Hypothalamus (tissue), 51 donors: ENCODE measurements around the gene ZC3H7B.

ENCODE experiments used
- DNase-seq, 51 donors: peaks; one replicate each; lab custom pipeline; 2025; lab: John Stamatoyannopoulos, UW

ZC3H7B gene

GRCh38 chr22:41320416-41321240, 19.3 kb downstream of the ZC3H7B start:
- DNase-seq = no peak

GRCh38 chr22:41324821-41325528, 23.6 kb downstream of the ZC3H7B start:
- DNase-seq = no peak

- DNase-seq = peak in 32 of 51 donors; percentile 10 to 72 (median 44)
Measured at GRCh38 chr22:41327124-41327523, 25.8 kb downstream of the ZC3H7B start.

DNA sequence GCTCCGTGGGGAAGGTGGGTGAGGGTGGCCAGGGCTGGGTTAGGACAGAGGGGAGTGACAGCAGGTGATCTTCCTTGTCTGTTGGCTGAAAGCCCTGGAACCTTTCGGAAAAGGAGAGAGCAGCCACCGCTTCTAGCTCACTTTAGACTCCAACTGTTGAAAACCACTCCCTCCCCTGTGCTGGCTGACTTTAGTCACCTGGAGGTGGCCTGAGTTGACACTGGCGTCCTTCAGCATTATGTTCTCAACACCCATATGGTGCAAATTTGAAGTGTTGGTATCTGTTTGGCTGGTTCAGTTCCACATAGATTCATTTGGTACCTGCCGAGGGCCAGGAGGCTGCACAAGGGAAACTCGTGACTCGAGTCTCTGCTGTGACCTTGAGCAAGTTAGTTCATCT, 28.8 kb downstream of the ZC3H7B start:
- DNase-seq = no peak

DNA sequence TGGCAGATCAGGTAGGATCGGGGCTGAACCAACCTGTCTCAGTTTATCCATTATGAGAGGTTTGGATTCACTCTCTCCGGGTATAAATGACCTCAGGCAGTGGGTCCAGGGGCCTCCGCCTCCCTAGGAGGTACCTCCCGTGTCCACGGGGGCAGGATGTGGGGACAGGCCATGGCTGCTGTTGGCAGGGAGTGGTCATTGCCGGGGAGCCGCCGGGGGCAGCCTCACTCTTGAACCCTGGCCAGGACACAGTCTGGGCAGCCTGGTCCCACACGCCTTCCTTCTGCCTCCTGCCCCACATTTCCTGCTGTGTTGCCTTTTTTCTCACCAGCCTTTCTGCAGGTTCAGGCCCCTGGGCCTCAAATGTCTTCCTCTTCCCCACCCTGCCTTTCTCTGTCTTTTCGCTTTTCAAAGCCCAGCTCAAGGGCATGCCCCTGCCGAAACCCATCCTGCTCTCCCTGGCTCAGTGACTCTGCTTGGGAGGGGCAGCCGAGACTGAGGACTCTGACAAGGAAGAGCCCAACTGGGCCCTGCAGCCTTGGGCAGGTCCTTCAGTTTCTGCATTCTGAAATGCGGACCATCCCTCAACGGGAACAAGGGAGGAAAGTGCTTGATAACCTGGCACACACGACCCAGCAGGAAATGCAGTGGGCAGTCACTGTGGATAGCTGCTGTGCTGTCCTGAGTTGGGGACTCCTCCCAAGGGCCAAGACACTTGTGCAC, 31.1 kb downstream of the ZC3H7B start:
- DNase-seq = no peak

GRCh38 chr22:41333806-41334205, 32.5 kb downstream of the ZC3H7B start:
- no peak for DNase-seq

DNA sequence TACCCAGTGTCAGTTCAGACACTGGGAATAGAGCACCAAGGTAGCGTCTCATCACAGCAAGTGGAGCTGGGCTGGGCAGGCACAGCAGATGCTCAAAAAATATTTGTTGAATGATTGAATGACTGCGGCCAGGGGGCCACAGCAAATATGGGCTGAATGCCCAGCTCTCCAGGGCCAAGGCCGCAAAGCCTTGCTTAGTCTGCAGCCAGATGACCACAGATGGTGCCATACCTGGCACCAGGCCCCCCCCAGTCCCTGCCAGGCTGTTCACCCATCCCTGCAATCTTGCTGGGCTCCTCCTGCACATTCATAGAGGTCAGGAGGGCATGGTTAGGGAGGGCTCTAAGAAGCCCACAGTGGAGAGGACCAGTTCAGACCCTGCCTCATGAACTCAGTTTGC, 32.9 kb downstream of the ZC3H7B start:
- no peak for DNase-seq

GRCh38 chr22:41334951-41335635, 33.8 kb downstream of the ZC3H7B start:
- no peak for DNase-seq

- no peak for DNase-seq
Measured at GRCh38 chr22:41338614-41339212, 37.4 kb downstream of the ZC3H7B start.

DNA sequence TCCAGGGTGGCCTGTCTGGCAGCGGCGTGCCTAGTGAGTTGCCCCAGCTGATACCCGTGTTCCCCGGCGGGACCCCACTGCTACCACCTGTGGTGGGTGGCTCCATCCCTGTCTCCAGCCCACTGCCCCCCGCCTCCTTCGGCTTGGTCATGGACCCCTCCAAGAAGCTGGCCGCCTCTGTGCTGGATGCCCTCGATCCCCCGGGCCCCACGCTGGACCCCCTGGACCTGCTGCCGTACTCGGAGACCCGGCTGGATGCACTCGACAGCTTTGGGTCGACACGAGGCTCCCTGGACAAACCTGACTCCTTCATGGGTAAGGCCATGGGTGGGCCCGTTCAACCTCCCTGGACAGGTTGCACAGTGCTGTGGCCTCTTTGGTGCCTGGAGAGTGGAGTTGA, 38.5 kb downstream of the ZC3H7B start:
- no peak for DNase-seq

GRCh38 chr22:41340357-41340756, 39.0 kb downstream of the ZC3H7B start:
- no peak for DNase-seq

DNA sequence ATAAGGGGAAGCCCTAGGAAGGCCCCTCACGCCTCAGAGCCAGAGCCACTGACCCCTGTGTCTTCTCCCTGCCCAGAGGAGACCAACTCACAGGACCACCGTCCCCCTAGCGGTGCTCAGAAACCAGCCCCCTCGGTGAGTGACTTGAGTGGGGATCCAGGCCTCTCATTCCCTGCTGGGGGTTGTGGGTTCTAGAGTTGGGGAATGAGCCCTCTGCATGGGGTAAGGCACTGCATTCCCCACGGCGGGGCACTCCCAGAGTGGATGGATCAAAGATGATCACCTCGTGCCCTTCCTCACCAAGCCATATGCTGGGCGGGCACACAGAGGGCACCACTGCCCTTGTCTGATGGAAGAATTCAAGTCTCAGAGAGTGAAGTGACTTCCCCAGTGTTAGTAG, 39.7 kb downstream of the ZC3H7B start:
- no peak for DNase-seq

DNA sequence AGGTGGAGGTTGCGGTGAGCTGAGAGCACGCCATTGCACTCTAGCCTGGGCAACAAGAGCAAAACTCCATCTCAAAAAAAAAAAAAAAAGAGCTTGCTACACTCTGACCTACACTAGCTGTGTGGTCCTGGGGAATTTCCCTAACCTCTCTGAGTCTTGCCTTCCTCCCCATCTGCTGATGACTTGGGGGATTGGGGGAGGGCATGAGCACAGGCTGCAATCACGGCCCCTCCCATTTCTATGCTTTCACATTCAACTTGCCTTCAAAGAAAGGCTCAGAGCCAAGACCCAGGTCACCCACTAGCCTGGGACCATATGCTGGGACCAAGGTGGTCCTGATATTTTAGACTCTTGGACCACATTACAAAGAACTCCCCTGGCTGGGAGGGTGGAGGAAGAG, 40.7 kb downstream of the ZC3H7B start:
- DNase-seq = no peak

DNA sequence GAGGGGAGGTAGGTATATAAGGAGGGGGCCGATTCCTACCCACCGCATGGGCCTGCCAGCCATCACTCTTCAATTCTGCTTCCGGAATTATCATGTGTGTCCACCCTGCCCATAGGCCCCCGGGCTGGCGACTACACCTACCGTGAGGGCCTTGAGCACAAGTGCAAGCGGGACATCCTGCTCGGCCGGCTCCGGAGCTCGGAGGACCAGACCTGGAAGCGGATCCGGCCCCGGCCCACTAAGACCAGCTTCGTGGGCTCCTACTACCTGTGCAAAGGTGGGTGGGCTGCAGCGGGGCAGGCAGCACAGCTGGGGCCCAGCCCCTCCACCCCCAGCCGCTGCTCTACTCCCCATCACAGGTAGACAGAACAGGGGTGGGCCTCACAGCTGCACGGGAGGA, 42.0 kb downstream of the ZC3H7B start:
- DNase-seq = no peak

DNA sequence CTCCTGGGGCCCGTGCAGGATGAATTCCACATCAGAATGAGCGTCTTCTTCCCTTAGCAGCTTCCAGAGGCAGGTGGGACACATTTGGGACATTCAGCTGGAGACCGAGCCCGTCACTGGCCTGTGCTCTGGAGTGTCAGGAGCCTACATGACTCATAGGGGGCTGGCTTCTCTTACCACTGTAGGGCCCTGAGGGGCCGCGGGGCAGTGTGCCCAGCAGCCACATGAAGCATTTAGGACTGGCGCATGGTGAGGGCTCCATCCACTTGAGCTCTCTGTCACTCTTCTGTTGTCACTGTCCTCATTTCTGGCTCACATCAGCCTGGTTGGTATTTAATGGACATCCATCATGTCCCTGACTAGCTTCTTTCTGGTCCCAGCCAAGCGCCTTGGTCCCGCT, 42.4 kb downstream of the ZC3H7B start:
- no peak for DNase-seq

- DNase-seq = no peak
Measured at GRCh38 chr22:41344189-41344788, 43.0 kb downstream of the ZC3H7B start.

DNA sequence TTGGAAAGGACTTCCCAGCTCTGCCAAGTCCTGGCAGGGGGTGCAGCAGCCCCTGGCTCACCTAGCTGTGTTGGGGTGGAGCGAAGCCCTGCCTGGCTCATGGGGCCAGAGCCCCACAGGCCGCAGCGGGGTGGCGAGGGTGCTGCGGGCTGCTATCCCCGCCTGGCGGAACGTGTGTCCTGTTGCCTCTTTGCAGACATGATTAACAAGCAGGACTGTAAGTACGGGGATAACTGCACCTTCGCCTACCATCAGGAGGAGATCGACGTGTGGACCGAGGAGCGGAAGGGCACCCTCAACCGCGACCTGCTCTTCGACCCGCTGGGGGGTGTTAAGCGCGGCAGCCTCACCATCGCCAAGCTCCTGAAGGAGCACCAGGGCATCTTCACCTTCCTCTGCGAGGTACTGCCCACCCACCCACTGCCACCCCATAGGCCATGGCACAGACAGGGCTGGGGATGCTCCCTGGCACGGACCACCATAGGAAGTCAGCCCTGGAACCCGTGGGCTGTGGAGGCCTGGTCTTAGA, 44.5 kb downstream of the ZC3H7B start:
- DNase-seq = no peak

DNA sequence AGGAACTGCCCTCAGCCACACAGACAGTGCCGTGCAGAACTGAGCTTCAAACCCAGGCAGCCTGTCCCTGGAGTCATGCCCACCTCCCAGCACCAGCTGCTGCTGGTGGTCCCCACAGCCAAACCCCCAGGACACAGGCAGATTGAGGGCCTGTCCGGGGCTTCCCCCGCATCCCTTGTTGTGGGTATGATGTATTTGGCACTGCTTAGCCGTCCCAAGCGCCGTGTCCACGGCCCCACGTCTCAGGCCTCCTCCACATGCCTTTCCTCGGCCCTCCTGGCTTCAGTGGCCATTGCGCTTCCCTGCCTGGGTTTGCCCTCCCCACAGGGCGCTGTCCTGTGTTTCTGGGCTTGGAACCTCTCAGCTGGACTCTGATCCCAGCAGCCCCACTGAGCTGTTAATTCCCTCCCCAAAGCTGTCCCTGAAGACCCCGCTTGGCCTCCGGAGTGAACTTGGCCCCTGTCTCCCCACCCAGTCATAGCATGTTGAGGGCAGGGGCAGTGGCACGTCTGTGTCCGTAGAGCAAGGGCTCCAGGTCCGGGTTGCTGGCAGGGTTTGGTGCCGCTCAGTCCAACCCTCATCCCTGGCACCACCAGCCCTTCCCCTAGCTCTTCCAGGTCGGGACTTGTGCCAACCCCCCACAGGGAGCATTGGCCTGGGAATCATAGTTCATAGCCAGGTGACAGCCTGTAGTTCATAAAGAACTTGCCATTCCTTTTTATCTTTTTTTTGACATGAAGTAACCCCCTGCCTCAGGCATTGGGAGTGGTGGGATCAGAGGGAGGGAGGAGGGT, 45.9 kb downstream of the ZC3H7B start:
- peak in 3 of 51 donors; percentile 4 to 22 (median 9) for DNase-seq

DNA sequence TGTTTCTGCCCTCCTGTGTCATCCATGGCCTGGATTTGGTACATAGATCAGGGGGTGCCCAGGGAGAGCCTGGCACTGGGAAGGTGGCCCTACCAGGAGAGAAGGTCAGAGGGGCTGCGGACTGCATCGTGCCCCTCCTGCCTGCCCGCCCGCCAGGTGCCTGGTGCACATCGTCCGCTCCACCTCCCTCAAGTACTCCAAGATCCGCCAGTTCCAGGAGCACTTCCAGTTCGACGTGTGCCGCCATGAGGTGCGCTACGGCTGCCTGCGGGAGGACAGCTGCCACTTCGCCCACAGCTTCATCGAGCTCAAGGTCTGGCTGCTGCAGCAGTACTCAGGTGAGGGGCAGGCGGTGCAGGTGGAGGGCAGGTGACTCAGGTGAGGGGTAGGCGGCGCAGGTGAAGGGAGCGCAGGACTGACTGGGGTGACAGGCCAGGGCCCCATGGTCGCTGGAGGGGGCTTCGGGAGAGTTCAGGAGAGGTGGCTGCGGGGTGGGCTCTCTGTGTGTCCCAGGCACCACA, 47.7 kb downstream of the ZC3H7B start:
- DNase-seq = no peak
